Panc1 (cell line): ENCODE measurements around the gene TNIP1. TPM values are rescaled to one million over a fixed set of nuclear protein-coding genes. Genes with fewer than 3 reads are reported as not detected.

Source experiments
- ATAC-seq: fragments of 200-7000 bp; cut with Tn5 transposase; 2 replicates; pipeline ENCODE4 v1.9.1; 2020; ENCODE audit warnings: mild to moderate bottlenecking, moderate library complexity
- BruUV-seq: library from RNA; stranded (reverse); fragments of 400-500 nt; replicated peaks from 2 replicates; lab custom pipeline; 2021; lab: Mats Ljungman, UMichigan
- CTCF ChIA-PET: fragments of 300-600 bp; sonication (Branson Sonifier 250); formaldehyde crosslinking; loops from one replicate; lab custom pipeline; 2022; ENCODE audit warnings: antibody characterized with exemption; lab: Charles Lee
- POLR2A ChIA-PET: fragments of 300-600 bp; sonication (Branson Sonifier 250); formaldehyde crosslinking; loops from one replicate; lab custom pipeline; 2022; ENCODE audit warnings: antibody characterized with exemption; lab: Charles Lee
- DNase-seq: peaks from one replicate; pipeline ENCODE4 v3.0.0-alpha.2; 2010; ENCODE audit warnings: low read depth, low spot score
- H3K27ac ChIP-seq: 2 replicates; pipeline ENCODE4 v1.5.1; 2011; ENCODE audit warnings: mild to moderate bottlenecking, low read length, inconsistent platforms
- H3K27me3 ChIP-seq: fragments of 200-500 bp; sonication (Bioruptor generic); 2 replicates; pipeline ENCODE4 v1.6.0; 2014; ENCODE audit warnings: low read length, inconsistent platforms; ENCODE audit not compliant: control insufficient read depth, insufficient read depth
- H3K36me3 ChIP-seq: fragments of 200-500 bp; sonication (Bioruptor generic); 2 replicates; pipeline ENCODE4 v1.5.1; 2014; ENCODE audit warnings: inconsistent platforms, mild to moderate bottlenecking, low read length, moderate library complexity; ENCODE audit not compliant: control insufficient read depth, insufficient read depth
- H3K4me1 ChIP-seq: 2 replicates; pipeline ENCODE4 v1.5.1; 2011; ENCODE audit warnings: inconsistent platforms, mild to moderate bottlenecking, low read length, moderate library complexity; ENCODE audit not compliant: control insufficient read depth, insufficient read depth
- H3K4me3 ChIP-seq, 2 experiments: 2 replicates each; pipeline ENCODE4 v1.5.1; 2011 to 2012; ENCODE audit warnings: low read depth in 2 of 2, low read length in 2 of 2, mild to moderate bottlenecking in 2 of 2, inconsistent platforms in 1 of 2, moderate library complexity in 1 of 2
- H3K9me3 ChIP-seq: fragments of 200-500 bp; sonication (Bioruptor generic); 2 replicates; pipeline ENCODE4 v1.5.1; 2014; ENCODE audit warnings: low read depth, mild to moderate bottlenecking, inconsistent platforms, low read length, moderate library complexity; ENCODE audit not compliant: control insufficient read depth, insufficient read depth
- POLR2AphosphoS5 ChIP-seq: IDR thresholded peaks from 2 replicates; pipeline ENCODE4 v1.6.1; 2012; ENCODE audit warnings: mild to moderate bottlenecking, low read depth, low read length, moderate library complexity
- SIN3A ChIP-seq: IDR thresholded peaks from 2 replicates; pipeline ENCODE4 v1.6.1; 2012; ENCODE audit warnings: low read depth, mild to moderate bottlenecking, low read length, moderate library complexity, borderline replicate concordance; ENCODE audit not compliant: insufficient read depth
- TCF7L2 ChIP-seq: IDR thresholded peaks from 2 replicates; pipeline ENCODE4 v1.6.1; 2011; ENCODE audit warnings: mild to moderate bottlenecking, low read depth, low read length, inconsistent platforms
- in situ Hi-C: cut with HindIII; loops from 2 replicates; pipeline ENCODE4 v1.10.0; 2016; ENCODE audit warnings: low sequenced_read_pairs, low pct_unique_long_range_greater_than_20kb
- intact Hi-C: fragments of 100-400 bp; cut with micrococcal nuclease; formaldehyde crosslinking; loops from one replicate; pipeline ENCODE4 v1.10.0; 2022; ENCODE audit not compliant: unreplicated experiment
- total RNA-seq: library from RNA; stranded (reverse); gene quantifications from one replicate; pipeline ENCODE4 v1.2.1, GENCODE V29; 2021; ENCODE audit not compliant: unreplicated experiment
- TF ChIP-seq, protein P1 (sequence below), 2 experiments: IDR thresholded peaks; 2 replicates each; pipeline ENCODE4 v1.6.1; 2011 to 2012; ENCODE audit warnings: low read depth in 2 of 2, control low read depth in 1 of 2, low read length in 1 of 2, mild to moderate bottlenecking in 1 of 2, moderate library complexity in 1 of 2; ENCODE audit not compliant: insufficient read depth in 1 of 2
- TF ChIP-seq, protein P2 (sequence below): fragments of 450-650 bp; IDR thresholded peaks from 2 replicates; pipeline ENCODE4 v1.5.1; 2017; ENCODE audit warnings: mild to moderate bottlenecking

TNIP1 gene
- total RNA-seq, 1 experiment from 2014 or later, result 81.9 TPM

DNA sequence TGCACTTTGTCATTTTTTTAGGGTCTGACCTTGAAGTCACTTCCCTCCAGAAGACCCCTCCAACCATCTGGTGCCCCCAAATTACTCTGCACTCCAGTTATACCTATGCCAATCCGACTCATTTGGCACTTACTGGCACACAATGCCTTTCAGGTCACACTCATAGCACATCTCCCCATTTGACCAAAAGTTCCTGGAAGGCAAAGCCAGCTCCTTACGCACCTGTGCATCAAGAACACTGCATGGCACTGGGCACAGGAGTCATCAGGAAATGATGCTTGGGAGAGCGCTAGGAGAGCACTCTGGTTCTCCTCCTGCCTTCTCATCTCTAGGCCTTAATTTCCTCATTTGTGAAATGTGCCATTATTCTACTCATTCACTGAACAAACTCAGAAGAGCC lies 2.9 kb downstream of the TNIP1 start:
- CTCF ChIA-PET, result no interaction called here
- Histone ChIP-seq H3K27me3 (no peaks in the 10 kb centered on the region), H3K4me3 (no peak overlapping the region), H3K9me3 (no peaks in the 10 kb centered on the region), H3K4me1 (peaks cover 19% of the 10 kb centered on the region), H3K27ac (no peak overlapping the region), H3K36me3 (no peaks in the 10 kb centered on the region)
- TF ChIP-seq TCF7L2, result no peak
- in situ Hi-C loops, result no loop called here
- BruUV-seq, result no TSS peak
- ATAC-seq (no peak), DNase-seq (no peak)
- POLR2A ChIA-PET, result no interaction called here
- intact Hi-C loops, result no loop called here

DNA sequence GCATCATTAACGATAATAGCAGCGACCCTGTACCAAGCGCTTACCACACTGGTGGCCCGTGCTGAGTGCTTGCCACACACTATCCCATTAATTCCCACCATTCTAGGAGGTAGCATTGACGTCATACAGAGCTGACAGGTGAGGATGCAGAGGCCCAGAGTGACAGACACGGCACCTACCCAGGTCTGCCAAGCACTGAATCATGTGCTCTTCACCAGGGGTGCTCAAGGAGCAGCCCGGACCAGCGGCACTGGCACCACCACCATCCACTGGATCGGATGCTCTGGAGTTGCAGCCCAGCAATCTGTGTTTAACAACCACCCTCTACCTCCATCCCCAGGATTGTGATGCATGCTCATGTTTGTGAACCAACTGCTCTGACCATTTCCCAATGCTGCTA lies 3.4 kb downstream of the TNIP1 start:
- Histone ChIP-seq H3K9me3 (no peaks in the 10 kb centered on the region), H3K36me3 (no peaks in the 10 kb centered on the region), H3K4me3 (no peak overlapping the region), H3K27me3 (no peaks in the 10 kb centered on the region), H3K4me1 (peaks cover 14% of the 10 kb centered on the region), H3K27ac (no peak overlapping the region)
- intact Hi-C loops (no loop called here), in situ Hi-C loops (no loop called here)
- DNase-seq (no peak), ATAC-seq (no peak)
- ChIA-PET CTCF (no interaction called here), POLR2A (no interaction called here)
- no TSS peak for BruUV-seq
- no peak for TF ChIP-seq TCF7L2

DNA sequence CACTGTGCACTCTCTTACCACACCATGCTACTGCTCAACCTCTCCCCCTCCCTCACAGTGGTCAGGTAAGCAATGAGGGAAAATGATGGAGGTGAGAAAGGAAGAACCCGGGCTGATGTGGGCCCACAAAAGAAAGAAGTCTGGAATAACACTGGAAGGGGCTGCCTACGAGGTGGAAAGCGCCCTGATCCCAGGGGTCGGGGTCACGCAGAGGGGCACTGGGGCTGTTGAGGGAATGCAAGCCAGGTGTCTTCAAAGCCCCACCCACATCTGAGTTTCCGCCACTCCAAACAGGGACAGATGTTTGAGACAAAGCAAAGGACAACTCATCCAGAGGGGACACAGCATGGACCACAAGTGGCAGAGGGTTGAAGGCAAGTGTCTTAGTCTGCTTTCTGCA lies 4.2 kb downstream of the TNIP1 start:
- ChIA-PET POLR2A (interaction anchor here (0.6 kb wide), 1 partner anchor 286 kb away, joined by 3 read pairs; no protein-coding TSS in a partner anchor), CTCF (no interaction called here)
- BruUV-seq, result no TSS peak
- H3K36me3 ChIP-seq, result no peaks in the 10 kb centered on the region
- H3K27me3 ChIP-seq, result no peaks in the 10 kb centered on the region
- no peak for DNase-seq
- H3K27ac ChIP-seq, result no peak overlapping the region
- TF ChIP-seq, protein P1, sequence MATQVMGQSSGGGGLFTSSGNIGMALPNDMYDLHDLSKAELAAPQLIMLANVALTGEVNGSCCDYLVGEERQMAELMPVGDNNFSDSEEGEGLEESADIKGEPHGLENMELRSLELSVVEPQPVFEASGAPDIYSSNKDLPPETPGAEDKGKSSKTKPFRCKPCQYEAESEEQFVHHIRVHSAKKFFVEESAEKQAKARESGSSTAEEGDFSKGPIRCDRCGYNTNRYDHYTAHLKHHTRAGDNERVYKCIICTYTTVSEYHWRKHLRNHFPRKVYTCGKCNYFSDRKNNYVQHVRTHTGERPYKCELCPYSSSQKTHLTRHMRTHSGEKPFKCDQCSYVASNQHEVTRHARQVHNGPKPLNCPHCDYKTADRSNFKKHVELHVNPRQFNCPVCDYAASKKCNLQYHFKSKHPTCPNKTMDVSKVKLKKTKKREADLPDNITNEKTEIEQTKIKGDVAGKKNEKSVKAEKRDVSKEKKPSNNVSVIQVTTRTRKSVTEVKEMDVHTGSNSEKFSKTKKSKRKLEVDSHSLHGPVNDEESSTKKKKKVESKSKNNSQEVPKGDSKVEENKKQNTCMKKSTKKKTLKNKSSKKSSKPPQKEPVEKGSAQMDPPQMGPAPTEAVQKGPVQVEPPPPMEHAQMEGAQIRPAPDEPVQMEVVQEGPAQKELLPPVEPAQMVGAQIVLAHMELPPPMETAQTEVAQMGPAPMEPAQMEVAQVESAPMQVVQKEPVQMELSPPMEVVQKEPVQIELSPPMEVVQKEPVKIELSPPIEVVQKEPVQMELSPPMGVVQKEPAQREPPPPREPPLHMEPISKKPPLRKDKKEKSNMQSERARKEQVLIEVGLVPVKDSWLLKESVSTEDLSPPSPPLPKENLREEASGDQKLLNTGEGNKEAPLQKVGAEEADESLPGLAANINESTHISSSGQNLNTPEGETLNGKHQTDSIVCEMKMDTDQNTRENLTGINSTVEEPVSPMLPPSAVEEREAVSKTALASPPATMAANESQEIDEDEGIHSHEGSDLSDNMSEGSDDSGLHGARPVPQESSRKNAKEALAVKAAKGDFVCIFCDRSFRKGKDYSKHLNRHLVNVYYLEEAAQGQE (IDR thresholded peaks at IDR 0.05; ENCODE audit: insufficient read depth in 1 of 2, low read depth in 2 of 2, low read length in 1 of 2), result no peak
- TF ChIP-seq SIN3A (no peak), TCF7L2 (no peak), POLR2AphosphoS5 (no peak)
- TF ChIP-seq, protein P2, sequence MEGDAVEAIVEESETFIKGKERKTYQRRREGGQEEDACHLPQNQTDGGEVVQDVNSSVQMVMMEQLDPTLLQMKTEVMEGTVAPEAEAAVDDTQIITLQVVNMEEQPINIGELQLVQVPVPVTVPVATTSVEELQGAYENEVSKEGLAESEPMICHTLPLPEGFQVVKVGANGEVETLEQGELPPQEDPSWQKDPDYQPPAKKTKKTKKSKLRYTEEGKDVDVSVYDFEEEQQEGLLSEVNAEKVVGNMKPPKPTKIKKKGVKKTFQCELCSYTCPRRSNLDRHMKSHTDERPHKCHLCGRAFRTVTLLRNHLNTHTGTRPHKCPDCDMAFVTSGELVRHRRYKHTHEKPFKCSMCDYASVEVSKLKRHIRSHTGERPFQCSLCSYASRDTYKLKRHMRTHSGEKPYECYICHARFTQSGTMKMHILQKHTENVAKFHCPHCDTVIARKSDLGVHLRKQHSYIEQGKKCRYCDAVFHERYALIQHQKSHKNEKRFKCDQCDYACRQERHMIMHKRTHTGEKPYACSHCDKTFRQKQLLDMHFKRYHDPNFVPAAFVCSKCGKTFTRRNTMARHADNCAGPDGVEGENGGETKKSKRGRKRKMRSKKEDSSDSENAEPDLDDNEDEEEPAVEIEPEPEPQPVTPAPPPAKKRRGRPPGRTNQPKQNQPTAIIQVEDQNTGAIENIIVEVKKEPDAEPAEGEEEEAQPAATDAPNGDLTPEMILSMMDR, result no peak
- intact Hi-C loops, result no loop called here
- H3K4me1 ChIP-seq, result peaks cover 7% of the 10 kb centered on the region
- no peaks in the 10 kb centered on the region for H3K9me3 ChIP-seq
- in situ Hi-C loops, result no loop called here
- H3K4me3 ChIP-seq, result no peak overlapping the region
- ATAC-seq, result no peak
